ENCODE results near the gene MGST3. TPM values are rescaled to one million over a fixed set of nuclear protein-coding genes. Genes with fewer than 3 reads are reported as not detected.

MGST3 gene
- total RNA-seq, 1 experiment from 2014 or later: 87.7 TPM

DNA sequence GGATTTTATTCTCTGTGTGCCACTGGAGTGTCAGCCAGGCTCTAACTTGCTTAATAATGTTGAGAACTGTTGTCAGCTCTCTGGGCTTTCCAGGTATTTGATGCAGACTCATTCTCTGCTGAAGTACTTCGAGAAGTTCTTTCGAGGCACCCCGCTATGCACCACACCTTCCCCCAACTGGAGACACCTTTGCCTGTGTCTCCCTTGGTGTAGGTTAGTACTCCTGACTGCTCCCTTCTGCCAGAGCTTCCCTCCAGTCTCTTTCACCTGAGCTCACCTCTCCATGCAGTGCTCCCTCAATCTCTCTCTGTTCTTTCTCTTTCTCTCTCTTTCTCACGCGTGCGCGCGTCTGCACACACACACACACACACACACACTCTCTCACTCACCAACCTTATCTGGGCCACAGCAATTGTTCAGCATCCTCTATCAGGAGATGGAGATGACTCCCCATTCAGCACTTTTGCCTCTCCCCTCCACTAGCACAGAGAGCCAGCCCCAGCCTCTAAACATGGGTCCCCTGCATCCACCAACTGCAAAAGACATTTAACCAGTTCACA lies 14.0 kb upstream of the MGST3 start:
- no peaks in the 10 kb centered on the region for H3K9me3 ChIP-seq (ENCODE audit: control insufficient read depth, low read depth, low read length)
- peaks cover 5% of the 10 kb centered on the region; the same call in 1 of the 2 replicates for H3K4me1 ChIP-seq (ENCODE audit: insufficient read depth, low read length)
- Mint-ChIP-seq H3K36me3 (ENCODE audit: insufficient read depth in 1 of 3, low read depth in 3 of 3) (peaks cover 0 to 8% (median 0%) of the 10 kb centered on the region in 3 experiments; a peak in 2 of 7 replicates), H3K4me3 (no peak overlapping the region; a peak in 2 of 5 replicates), H3K27me3 (ENCODE audit: low read depth) (peaks cover 7% of the 10 kb centered on the region), H3K9me3 (peaks cover 5 to 9% of the 10 kb centered on the region in 2 experiments), H3K27ac (no peak overlapping the region), H3K4me1 (peaks cover 17 to 23% of the 10 kb centered on the region in 2 experiments)
- H2BK120ac ChIP-seq (ENCODE audit: low read depth, low read length, poor library complexity, severe bottlenecking): no peak overlapping the region
- H3K9ac ChIP-seq (ENCODE audit: extremely low read depth, insufficient read length, low read length): no peak overlapping the region
- H4K91ac ChIP-seq (ENCODE audit: insufficient read length, low read depth, low read length): no peak overlapping the region
- H2BK20ac ChIP-seq (ENCODE audit: low read depth, low read length, poor library complexity, severe bottlenecking): no peak overlapping the region
- H3K79me1 ChIP-seq (ENCODE audit: insufficient read depth, low read depth, low read length, poor library complexity, severe bottlenecking): no peaks in the 10 kb centered on the region
- no peak overlapping the region for H3K4me2 ChIP-seq (ENCODE audit: insufficient read depth, insufficient read length, low read length)
- no peak overlapping the region for H2AFZ ChIP-seq (ENCODE audit: low read length)
- no peak for DNase-seq
- no peaks in the 10 kb centered on the region for H4K20me1 ChIP-seq (ENCODE audit: control insufficient read depth, insufficient read depth, insufficient read length)
- H3K56ac ChIP-seq (ENCODE audit: insufficient read length, low read depth, low read length): no peak overlapping the region
- H3K18ac ChIP-seq (ENCODE audit: insufficient read length, low read depth, low read length): no peak overlapping the region
- TF ChIP-seq, protein P1, sequence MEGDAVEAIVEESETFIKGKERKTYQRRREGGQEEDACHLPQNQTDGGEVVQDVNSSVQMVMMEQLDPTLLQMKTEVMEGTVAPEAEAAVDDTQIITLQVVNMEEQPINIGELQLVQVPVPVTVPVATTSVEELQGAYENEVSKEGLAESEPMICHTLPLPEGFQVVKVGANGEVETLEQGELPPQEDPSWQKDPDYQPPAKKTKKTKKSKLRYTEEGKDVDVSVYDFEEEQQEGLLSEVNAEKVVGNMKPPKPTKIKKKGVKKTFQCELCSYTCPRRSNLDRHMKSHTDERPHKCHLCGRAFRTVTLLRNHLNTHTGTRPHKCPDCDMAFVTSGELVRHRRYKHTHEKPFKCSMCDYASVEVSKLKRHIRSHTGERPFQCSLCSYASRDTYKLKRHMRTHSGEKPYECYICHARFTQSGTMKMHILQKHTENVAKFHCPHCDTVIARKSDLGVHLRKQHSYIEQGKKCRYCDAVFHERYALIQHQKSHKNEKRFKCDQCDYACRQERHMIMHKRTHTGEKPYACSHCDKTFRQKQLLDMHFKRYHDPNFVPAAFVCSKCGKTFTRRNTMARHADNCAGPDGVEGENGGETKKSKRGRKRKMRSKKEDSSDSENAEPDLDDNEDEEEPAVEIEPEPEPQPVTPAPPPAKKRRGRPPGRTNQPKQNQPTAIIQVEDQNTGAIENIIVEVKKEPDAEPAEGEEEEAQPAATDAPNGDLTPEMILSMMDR (conservative IDR thresholded peaks at IDR 0.05): no peak
- no peaks in the 10 kb centered on the region for H3K79me2 ChIP-seq (ENCODE audit: insufficient read depth, low read length)
- H3K27me3 ChIP-seq (ENCODE audit: insufficient read depth, low read length): no peaks in the 10 kb centered on the region
- no peaks in the 10 kb centered on the region for H3K23me2 ChIP-seq (ENCODE audit: insufficient read length, low read depth, low read length, poor library complexity, severe bottlenecking)
- H2BK12ac ChIP-seq (ENCODE audit: insufficient read length, low read depth, low read length): no peak overlapping the region
- H4K8ac ChIP-seq (replicated peaks; ENCODE audit: insufficient read length, low read depth, low read length): no peak overlapping the region
- H3K14ac ChIP-seq (ENCODE audit: insufficient read depth, low read length): no peak overlapping the region
- H3K23ac ChIP-seq (ENCODE audit: insufficient read length, low read depth, low read length): no peak overlapping the region
- no peak overlapping the region for H2AK5ac ChIP-seq (ENCODE audit: insufficient read length, low read length)
- H2BK5ac ChIP-seq (ENCODE audit: insufficient read length, low read length): no peak overlapping the region
- H3T11ph ChIP-seq (ENCODE audit: low read length): no peak overlapping the region
- H2BK15ac ChIP-seq (ENCODE audit: low read depth, low read length): no peak overlapping the region
- no peak overlapping the region for H3K27ac ChIP-seq (ENCODE audit: insufficient read length, low read depth, low read length)
- WGBS (ENCODE audit: extremely low coverage, insufficient read length, low lambda C conversion rate): no CpG with 5 or more reads among the region's 8 CpGs
- H3K4ac ChIP-seq (ENCODE audit: low read depth, low read length): no peak overlapping the region
- H4K5ac ChIP-seq (ENCODE audit: insufficient read length, low read depth, low read length): no peak overlapping the region

Measured in H9 (cell line).